ENCODE measurements around the gene ECSCR. TPM values are rescaled to one million over a fixed set of nuclear protein-coding genes. Genes with fewer than 3 reads are reported as not detected.

The ECSCR gene
- total and polyA plus RNA-seq, 10 of the 15 experiments (the other 5 are each of a cell fraction or from before 2014, with no cell fraction given): 0.15 to 0.83 (median 0.23) TPM; not detected in 3

DNA sequence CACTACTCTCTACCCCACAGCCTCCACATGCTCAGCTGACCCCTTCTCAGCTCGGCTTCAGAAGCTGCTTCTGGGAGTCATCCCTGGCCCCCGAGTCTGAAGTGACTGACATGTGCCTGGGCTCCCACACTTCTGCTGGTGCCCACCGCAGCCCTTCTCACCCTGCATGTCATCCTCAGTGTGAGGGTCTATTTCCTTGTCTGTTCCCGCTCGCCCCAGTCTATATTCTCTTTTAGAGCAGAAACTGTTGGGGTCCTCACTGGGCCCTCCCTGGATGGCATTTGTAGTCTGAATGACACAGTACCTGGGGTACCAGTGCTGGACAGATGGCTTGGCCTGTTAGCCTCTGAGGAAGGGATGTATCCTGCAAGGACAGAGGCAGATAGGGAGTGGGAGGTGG is 5.3 kb downstream of the ECSCR start:
- no peak overlapping the region for H3K27ac ChIP-seq (ENCODE audit: control insufficient read depth, insufficient read depth)
- H3K9ac ChIP-seq (ENCODE audit: control insufficient read depth, insufficient read depth, low read length): peak overlapping the region; percentile 33; the same call in 1 of the 2 replicates
- H3K27me3 ChIP-seq (replicated peaks in 1 of 2; ENCODE audit: control insufficient read depth in 2 of 2, insufficient read depth in 2 of 2, low read length in 1 of 2): no peaks in the 10 kb centered on the region
- ATAC-seq (peak; percentile 0), FAIRE-seq (no peak), DNase-seq (ENCODE audit: low read depth, low spot score) (no peak)
- ChIA-PET SMC1A (ENCODE audit: uncharacterized antibody, unreplicated experiment) (interaction anchor here (1.1 to 4.1 kb wide), 9 partner anchors 9 to 67 kb away, joined by 3 to 32 read pairs (median 12); partner anchors contain the start of genes DNAJC18 and STING1), CTCF (interaction anchor here (1.0 to 4.4 kb wide), 5 partner anchors 20 to 55 kb away, joined by 4 to 39 read pairs (median 26); partner anchors contain the start of gene DNAJC18), POLR2A (interaction anchor here (0.6 to 3.6 kb wide), 4 partner anchors 9 to 125 kb away, joined by 3 to 53 read pairs (median 14); partner anchors contain the start of gene DNAJC18), RAD21 (ENCODE audit: unreplicated experiment) (interaction anchor here (0.6 to 3.6 kb wide), 8 partner anchors 9 to 57 kb away, joined by 3 to 47 read pairs (median 8); partner anchors contain the start of genes DNAJC18 and SMIM33)
- no peaks in the 10 kb centered on the region for H4K20me1 ChIP-seq (ENCODE audit: control insufficient read depth, insufficient read depth)
- H3K4me2 ChIP-seq (ENCODE audit: control insufficient read depth, insufficient read depth): 0 out of 2 replicates have a peak overlapping the region, but pooled peaks have one; percentile 53
- no peak overlapping the region for H2AFZ ChIP-seq (ENCODE audit: control insufficient read depth, low read depth, low read length)
- H3K36me3 ChIP-seq (ENCODE audit: control insufficient read depth in 2 of 2, insufficient read depth in 2 of 2, low read length in 1 of 2): no peaks in the 10 kb centered on the region
- no peak overlapping the region for H3K4me3 ChIP-seq
- H3K4me1 ChIP-seq (ENCODE audit: control insufficient read depth, insufficient read depth, low read length): peaks cover 50% of the 10 kb centered on the region
- 86% methylated on average over 5 of the region's 5 CpGs for WGBS (ENCODE audit: insufficient coverage, insufficient replicate concordance, low lambda C conversion rate, missing lambda C conversion rate)
- H3K79me2 ChIP-seq (ENCODE audit: control insufficient read depth, insufficient read depth, low read length): no peaks in the 10 kb centered on the region
- TF ChIP-seq KDM1A (IDR thresholded peaks at IDR 0.05; ENCODE audit: borderline replicate concordance): no peak
- no peak for TF ChIP-seq CREB1 (IDR thresholded peaks at IDR 0.05; ENCODE audit: low read depth)
- TF ChIP-seq NFXL1 (IDR thresholded peaks at IDR 0.05; ENCODE audit: borderline replicate concordance): no peak
- no peak for TF ChIP-seq ZNF384 (IDR thresholded peaks at IDR 0.05; ENCODE audit: borderline replicate concordance, low read depth, low read length)
- no peak for TF ChIP-seq FOS (IDR thresholded peaks at IDR 0.05; ENCODE audit: borderline replicate concordance, extremely low read depth, insufficient read length)
- no peak for TF ChIP-seq DPF2 (IDR thresholded peaks at IDR 0.05)
- TF ChIP-seq TAF1 (IDR thresholded peaks at IDR 0.05; ENCODE audit: borderline replicate concordance, low read depth, low read length): no peak
- no peak for TF ChIP-seq CBX5 (IDR thresholded peaks at IDR 0.05; ENCODE audit: low read depth)
- TF ChIP-seq TBL1XR1 (IDR thresholded peaks at IDR 0.05; ENCODE audit: low read depth, low read length): no peak
- BruUV-seq (replicated peaks): no TSS peak
- intact Hi-C loops (cut with micrococcal nuclease; ENCODE audit: unreplicated experiment): loop anchor here (2.0 to 5.0 kb wide), 2 partner anchors 56 to 205 kb away; no protein-coding TSS in a partner anchor
- in situ Hi-C loops (cut with MboI): no loop called here
- no peaks in the 10 kb centered on the region for H3K9me3 ChIP-seq (replicated peaks; ENCODE audit: control insufficient read depth, insufficient read depth, low read length)

Data from GM12878 (cell line).